ENCODE measurements around the gene UNC93A. TPM values are rescaled to one million over a fixed set of nuclear protein-coding genes. Genes with fewer than 3 reads are reported as not detected.

UNC93A gene
- total RNA-seq, 1 donor from 2014 or later = not detected

GRCh38 chr6:167296902-167297301, 5.8 kb downstream of the UNC93A start:
- DNase-seq (ENCODE audit: low spot score in 2 of 2) = no peak
- Histone ChIP-seq H3K27me3 (no peaks in the 10 kb centered on the region), H3K4me3 (no peak overlapping the region), H3K36me3 (no peaks in the 10 kb centered on the region), H3K4me1 (no peaks in the 10 kb centered on the region), H3K27ac (no peak overlapping the region), H3K9me3 (no peaks in the 10 kb centered on the region)
- intact Hi-C loops (cut with DNase I) = no loop called here
- TF ChIP-seq CTCF (IDR thresholded peaks at IDR 0.05) = no peak

- DNase-seq (ENCODE audit: low spot score in 2 of 2) = no peak
- H3K4me3 ChIP-seq = no peak overlapping the region
- intact Hi-C loops (cut with DNase I) = no loop called here
- no peaks in the 10 kb centered on the region for H3K27me3 ChIP-seq
- H3K27ac ChIP-seq = no peak overlapping the region
- H3K36me3 ChIP-seq = no peaks in the 10 kb centered on the region
- no peaks in the 10 kb centered on the region for H3K4me1 ChIP-seq
- no peaks in the 10 kb centered on the region for H3K9me3 ChIP-seq
- TF ChIP-seq CTCF (IDR thresholded peaks at IDR 0.05) = no peak
These were observed 7.0 kb downstream of the UNC93A start for GRCh38 chr6:167298127-167298526.

GRCh38 chr6:167299641-167300308, 8.7 kb downstream of the UNC93A start:
- H3K4me3 ChIP-seq = no peak overlapping the region
- intact Hi-C loops (cut with DNase I) = no loop called here
- DNase-seq (ENCODE audit: low spot score in 2 of 2) = no peak
- H3K27ac ChIP-seq = no peak overlapping the region
- no peak for TF ChIP-seq CTCF (IDR thresholded peaks at IDR 0.05)
- H3K27me3 ChIP-seq = no peaks in the 10 kb centered on the region
- H3K9me3 ChIP-seq = no peaks in the 10 kb centered on the region
- no peaks in the 10 kb centered on the region for H3K36me3 ChIP-seq
- H3K4me1 ChIP-seq = no peaks in the 10 kb centered on the region

GRCh38 chr6:167300902-167301777, 10.0 kb downstream of the UNC93A start:
- DNase-seq (ENCODE audit: low spot score in 2 of 2) = no peak
- no peak for TF ChIP-seq CTCF (IDR thresholded peaks at IDR 0.05)

GRCh38 chr6:167302074-167302473, 11.0 kb downstream of the UNC93A start:
- TF ChIP-seq CTCF (IDR thresholded peaks at IDR 0.05) = no peak
- no peaks in the 10 kb centered on the region for H3K36me3 ChIP-seq
- DNase-seq (ENCODE audit: low spot score in 2 of 2) = no peak
- no peak overlapping the region for H3K4me3 ChIP-seq
- H3K9me3 ChIP-seq = no peaks in the 10 kb centered on the region
- no peaks in the 10 kb centered on the region for H3K27me3 ChIP-seq
- intact Hi-C loops (cut with DNase I) = no loop called here
- H3K27ac ChIP-seq = no peak overlapping the region
- no peaks in the 10 kb centered on the region for H3K4me1 ChIP-seq

More at GRCh38 chr6:167300902-167301777, 10.0 kb downstream of the UNC93A start:
- Histone ChIP-seq H3K36me3 (no peaks in the 10 kb centered on the region), H3K4me3 (no peak overlapping the region), H3K4me1 (no peaks in the 10 kb centered on the region), H3K9me3 (no peaks in the 10 kb centered on the region), H3K27me3 (no peaks in the 10 kb centered on the region), H3K27ac (no peak overlapping the region)
- intact Hi-C loops (cut with DNase I) = no loop called here

Data from ascending aorta (tissue), 2 donors.